HG02885 (cell line): ENCODE data around the gene FHAD1.
"Not testable (repeated sequence)": the region's sequence is repeated elsewhere in the genome, so short reads cannot be mapped to it uniquely, and the experiment has no call there.

Experiments used
- ATAC-seq: cut with Tn5 transposase; IDR thresholded peaks from one replicate; pipeline ENCODE4 v1.9.1; 2021; ENCODE audit warnings: mild to moderate bottlenecking; ENCODE audit not compliant: unreplicated experiment, poor library complexity

The FHAD1 gene

DNA sequence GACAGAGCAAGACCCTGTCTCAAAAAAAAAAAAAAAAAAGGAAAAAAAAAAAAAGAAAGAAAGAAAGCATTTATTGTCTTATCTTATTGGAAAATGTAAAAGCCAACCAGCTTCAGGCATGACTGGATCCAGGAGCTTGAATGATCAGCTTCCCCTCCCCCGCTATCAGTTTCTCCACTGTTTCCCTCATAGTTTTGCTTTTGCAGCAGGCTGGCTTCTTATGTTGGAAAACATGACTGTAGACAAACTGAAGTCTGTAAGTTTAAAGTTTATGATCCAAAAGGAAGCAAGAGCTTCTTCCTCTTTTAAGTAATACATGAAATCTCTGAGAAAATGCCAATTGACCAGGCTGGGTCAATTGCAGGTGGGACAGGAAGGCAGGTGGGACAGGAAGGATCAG lies 52.2 kb downstream of the FHAD1 start:
- no peak for ATAC-seq

DNA sequence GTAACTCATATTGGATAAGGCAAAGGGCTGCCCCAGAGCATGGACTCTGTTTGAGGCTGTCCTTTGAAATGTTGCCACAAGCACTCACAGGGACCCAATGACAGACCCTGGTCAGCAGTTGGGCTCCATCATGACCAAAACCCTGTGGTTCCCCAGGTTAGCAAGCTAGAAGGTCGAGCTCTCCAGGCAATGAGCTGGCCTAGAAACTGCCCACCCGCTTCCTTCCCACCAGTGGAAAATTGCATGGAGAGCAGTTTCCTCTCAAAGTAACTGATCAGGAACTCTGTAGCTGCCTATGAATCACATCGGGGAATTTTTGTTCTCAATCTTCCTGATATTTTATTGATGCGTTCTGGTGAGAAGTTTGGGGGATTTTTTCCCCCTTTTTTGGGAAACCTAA lies 52.8 kb downstream of the FHAD1 start:
- no peak for ATAC-seq

DNA sequence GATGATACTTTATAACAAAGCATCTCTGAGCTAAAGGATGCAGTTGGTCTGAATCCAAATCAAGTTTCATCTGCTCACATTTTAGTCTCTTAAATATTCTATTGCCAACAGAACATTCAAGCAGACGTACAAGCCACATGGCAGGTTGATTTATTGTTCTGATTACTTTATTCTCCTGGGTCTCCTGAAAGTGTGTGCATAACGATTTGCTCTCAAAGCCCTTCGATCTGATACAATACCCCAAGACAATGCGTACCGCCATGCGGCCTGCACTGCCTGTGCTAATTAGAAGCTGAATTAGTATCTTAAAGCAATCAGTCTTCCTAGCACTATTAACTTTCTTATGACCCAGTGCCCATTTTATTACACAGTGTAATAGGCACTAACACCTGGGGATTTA lies 56.9 kb downstream of the FHAD1 start:
- no peak for ATAC-seq

DNA sequence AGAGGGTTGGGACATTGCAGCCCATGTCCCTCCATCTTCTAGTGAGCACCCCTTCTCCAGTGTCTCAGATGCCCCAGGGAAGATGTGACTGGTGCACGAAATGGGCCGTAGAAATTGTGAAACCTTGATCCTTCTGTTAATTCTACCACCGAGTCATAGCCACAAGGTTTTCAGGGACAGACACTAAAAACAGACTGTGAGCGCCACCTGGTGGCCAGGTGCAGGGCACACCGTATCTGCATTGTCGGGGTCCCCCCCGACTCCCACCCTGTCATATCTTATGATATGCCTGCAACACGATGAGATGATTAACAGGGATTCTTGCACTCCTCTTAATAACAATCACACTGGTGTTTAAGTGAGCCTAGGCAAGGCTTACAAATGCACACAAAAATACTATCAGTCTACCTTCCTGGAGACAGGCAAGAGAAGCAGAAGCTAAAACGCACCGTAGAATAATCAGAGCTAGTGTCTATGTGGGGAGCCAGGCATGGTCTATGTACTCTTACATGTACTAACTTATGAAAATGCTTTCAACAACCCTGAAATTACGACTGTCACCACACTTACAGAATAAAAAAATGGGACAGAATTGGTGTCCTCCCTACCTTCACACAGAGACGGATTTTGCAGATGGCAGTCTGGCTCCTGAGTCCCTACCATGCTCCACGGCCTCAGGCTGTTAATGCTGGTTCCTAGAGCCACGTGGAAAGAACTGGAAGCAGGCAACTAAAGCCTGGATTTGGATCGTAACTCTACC lies 57.9 kb downstream of the FHAD1 start:
- no peak for ATAC-seq

DNA sequence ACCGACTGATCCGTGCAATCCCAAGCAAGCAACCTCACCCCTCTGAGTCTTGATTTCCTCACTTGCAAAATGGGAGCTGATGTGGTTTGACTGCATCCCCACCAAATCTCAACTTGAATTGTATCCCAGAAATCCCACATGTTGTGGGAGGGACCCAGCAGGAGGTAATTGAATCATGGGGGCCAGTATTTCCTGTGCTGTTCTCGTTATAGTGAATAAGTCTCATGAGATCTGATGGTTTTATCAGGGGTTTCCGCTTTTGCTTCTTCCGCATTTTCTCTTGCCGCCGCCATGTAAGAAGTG lies 58.4 kb downstream of the FHAD1 start:
- no peak for ATAC-seq

DNA sequence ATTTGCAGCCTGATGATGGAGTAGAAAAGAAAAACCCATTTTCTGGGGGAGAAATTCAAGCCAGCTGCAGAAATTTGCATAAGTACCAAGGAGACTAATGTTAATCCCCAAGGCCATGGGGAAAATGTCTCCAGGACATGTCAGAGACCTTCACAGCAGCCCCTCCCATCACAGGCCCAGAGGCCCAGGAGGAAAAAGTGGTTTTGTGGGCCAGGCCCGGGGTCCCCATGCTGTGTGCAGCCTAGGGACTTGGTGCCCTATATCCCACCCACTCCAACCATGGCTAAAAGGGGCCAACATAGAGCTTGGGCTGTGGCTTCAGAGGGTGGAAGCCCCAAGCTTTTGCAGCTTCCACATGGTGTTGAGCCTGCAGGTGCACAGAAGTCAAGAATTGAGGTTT lies 59.3 kb downstream of the FHAD1 start:
- ATAC-seq = not testable (repeated sequence)

DNA sequence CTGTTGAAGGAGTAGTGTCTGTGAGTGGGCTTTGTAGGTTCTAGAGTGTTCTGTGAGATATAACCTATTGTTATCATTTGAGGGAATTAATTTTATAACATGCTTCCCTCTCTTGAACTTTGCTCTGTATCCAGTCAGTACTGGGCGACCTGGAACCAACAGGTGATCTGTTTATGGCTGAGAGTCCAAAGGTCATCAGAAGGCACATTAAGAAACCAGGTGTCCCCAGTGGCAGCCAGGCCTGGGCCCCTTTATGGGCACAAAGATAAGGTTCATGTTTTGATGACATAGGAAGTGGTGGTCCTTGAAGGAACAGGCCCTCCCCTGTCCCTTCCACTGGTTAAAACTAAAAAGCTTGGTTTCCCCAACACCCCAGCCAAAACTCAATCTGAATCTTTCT lies 61.1 kb downstream of the FHAD1 start:
- no peak for ATAC-seq

DNA sequence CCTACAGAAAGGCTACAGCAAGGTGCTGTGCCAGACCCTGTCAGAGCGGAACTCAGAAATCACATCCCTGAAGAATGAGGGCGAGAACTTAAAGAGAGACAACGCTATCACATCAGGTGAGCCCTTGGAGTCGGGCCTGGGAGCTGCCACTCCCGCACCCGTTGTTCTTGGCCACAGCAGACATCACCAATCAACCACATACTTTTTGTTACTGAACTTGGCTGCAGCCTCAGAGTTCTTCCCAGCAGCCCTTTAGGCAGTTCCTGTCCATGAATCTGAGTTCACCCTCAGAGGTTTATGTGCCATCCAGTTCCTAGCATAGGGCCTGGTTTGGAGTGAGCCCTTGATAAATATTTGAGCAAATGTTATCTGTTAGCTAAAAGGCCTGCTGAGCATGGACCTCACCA lies 61.6 kb downstream of the FHAD1 start:
- no peak for ATAC-seq

DNA sequence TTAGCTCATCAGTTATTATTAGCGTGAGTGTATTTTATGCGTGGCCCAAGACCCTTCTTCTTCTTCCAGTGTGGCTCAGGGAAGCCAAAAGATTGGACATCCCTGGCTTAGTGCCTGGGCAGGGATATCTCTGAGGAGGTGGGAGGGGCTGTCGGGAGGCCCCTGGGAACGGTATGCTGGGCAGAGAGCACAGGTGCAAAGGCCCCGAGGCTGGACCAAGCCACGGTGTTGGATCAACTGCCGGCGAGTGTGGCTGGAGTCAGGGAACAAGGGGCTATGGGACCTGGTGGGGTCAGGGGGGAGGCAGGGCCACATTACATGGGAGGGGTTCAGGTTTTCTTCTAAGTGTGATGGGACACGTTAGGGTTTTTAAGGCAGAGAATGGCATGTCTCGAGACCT lies 62.7 kb downstream of the FHAD1 start:
- no peak for ATAC-seq

DNA sequence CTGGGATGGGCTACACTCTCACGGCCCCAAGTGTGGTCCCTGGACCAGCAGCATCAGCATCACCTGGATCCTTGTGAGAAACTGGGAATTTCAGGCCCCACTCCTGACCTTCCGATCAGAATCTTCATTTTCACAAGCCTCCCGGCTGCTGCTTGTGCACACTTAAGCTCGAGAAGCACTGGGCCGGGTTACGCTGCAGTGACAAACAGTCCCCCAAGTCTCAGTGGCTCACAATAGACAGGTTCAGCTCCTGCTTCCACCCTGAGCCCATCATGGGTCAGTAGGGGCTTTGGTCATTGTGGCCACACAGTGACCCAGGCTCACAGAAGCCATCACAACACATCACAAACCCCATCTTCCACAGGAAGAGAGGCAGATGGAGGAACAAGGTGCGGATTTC lies 63.5 kb downstream of the FHAD1 start:
- no peak for ATAC-seq

DNA sequence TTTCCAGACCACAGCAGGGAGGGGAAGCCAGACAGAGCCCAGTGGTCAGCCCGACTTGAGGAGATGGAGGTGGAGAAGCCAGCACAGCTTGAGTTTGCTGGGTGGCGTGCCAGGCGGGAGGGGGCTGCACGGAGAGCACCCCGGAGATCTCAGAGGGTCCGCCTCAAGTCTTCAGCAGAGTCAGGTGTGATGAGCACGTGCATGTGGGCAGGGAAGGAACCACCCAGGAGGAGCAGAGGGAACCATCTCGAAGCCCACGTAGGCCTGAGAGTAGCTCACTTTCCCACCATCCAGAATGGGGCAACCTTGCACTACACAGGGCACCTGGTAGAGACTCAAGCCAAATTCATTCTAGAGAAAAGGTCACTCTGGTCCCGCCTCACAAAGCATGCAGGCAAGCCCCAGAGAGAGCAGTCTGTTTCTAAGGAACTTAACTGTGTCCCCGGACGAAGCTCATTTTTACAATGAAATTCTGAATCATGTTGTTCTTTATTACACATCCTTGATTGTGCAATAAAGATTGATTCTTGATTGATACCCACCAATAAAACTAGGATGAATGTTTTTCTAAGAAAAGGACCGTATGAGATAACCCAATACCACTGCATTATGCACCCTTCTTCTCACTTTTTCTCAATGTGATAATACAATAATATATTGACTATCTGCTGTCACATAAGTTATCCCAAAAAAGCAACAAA lies 64.2 kb downstream of the FHAD1 start:
- no peak for ATAC-seq

DNA sequence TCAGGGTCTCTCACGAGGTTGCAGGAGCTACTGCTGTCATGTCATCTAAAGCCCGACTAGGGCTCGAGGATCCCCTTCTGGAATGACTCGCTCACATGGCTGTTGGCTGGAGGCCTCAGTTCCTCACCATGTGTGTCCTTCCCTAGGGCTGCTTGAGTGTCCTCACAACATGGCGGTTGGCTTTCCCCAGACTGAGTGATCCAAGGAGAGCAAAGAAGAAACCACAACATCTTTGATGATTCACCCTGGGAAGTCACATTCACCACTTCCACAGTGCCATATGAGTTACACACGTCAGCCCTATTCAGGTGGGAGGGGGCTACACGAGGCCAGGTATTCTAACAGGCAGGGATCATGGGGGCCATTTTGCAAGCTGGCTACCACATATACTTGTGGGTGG lies 64.9 kb downstream of the FHAD1 start:
- ATAC-seq = no peak

DNA sequence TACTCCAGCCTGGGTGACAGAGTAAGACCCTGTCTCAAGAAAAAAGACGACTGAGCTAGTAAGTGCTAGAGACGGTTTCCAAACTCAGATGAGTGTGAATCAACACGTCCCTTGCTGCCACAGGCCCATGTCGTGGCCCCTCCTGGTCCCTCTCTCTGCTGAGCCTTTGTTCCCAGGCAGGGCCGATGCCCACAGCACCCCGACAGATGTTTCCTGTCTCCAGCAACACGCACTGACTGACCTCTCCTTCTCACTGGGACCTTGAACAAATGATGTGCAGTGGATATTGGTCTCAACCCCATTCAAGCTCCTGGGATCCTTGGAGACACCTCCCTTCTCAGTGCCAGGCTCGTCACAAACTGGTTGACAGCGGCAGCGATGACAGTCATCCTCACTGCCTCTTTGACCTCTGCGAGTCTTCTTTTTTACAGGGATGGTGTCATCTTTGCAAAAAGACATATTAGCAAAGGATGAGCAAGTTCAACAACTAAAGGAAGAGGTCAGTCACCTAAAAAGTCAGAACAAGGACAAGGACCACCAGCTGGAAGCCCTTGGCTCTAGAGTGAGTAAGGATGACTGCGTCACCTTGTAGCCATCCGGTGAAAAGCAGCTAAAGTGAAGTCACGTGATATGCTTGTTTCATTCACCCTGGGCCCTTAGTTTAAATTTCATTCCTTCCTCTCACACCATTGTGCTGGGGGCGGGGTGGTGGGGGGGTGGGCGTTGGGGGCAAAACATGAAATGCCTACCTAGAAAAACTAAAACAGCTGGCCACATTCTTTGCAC lies 65.8 kb downstream of the FHAD1 start:
- no peak for ATAC-seq

DNA sequence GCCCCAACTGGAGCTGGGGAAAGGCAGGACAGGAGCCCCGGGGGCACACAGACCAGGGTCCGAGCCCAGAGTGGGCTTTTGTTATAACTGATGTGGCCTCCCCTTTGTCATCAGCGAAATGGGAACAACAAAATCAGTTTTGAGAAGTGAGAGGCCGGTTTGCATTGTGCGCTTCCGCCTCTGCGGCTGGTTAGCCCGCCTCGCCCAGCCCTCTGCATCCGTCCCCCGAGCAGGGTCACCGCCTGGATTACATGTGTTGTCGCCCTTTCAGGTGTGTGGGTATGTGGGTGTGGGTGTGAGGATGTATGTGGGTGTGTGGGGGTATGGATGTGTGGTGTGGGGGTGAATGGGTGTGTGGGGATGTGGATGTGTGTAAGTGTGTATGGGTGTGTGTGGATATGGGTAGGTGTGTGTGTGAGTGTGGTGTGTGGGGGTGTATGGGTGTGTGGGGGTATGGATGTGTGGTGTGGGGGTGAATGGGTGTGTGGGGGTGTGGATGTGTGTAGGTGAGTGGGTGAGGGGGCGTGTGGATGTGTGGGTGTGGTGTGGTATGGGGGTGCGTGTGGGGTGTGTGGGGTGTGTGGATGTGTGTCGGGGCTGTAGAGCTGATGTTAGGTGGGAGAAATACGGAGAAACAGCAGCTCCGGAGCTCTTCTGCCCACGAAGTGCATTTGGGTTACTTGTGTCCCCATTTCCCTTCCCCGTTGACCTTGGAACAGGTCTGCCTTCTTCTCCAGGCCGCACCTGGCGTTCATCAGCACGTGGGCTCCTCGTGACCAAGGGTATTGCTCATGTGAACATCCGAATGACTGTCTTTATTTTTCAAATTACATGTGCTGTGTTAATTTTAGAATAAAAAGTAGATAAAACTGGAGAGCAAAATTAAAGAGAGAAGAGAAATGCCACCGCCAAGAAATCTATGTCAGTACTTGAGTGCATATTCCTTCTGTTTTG lies 67.6 kb downstream of the FHAD1 start:
- ATAC-seq = no peak

DNA sequence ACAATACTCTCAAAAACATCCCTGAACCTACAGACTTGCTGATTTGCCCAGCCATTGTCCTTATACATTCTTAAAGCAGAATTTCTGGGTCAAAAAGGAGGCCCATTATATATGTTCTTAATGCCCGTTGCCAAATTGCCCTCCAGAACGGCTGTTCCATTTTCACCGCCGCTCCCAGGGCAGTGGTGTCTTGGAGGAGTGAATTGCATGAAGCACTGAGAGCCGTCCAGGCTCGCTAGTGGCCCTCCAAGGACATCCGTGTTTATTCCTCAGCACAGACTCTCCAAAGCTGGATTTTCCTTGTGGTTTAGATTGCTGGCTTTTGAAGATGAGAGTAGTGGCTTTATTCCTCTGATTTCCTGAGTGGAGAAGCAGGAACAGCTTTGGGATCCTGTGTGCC lies 68.8 kb downstream of the FHAD1 start:
- ATAC-seq = no peak

DNA sequence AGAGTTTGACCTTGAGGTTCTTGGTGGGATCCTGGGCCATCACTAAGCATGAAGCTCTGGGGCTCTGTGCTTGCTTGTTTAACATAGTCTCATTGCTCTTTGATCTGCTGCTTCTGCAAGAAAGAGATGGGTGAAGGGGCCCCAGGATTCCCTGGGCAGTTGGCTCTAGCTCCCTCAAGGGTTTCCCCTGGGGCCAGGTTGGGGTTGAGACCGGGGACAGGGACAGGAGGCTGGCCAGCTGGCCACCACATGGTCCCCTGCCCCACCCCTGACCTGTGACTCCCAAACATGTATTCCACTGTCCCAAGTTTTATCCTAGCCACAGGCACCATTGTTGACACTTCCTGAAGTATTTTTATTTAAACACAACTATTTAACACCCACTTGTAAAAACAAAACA lies 69.5 kb downstream of the FHAD1 start:
- no peak for ATAC-seq

DNA sequence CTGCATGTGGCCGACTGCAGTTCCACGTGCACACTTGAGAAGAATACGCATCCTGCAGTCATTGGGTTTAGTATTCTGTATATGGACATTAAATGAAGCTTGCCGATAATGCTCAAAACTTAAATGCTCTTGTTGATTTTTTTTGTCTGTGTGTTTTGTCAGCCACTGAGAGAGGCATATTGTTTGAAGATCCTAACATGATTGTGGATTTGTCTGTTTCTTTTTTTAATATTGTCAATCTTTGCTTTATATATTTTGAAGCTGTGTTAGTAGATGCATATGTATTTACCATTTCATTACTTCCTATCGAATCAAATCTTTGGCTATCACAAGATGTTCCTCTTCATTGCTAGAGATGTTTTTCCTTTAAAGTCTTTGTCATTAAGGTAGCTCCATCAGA lies 73.2 kb downstream of the FHAD1 start:
- ATAC-seq = no peak

DNA sequence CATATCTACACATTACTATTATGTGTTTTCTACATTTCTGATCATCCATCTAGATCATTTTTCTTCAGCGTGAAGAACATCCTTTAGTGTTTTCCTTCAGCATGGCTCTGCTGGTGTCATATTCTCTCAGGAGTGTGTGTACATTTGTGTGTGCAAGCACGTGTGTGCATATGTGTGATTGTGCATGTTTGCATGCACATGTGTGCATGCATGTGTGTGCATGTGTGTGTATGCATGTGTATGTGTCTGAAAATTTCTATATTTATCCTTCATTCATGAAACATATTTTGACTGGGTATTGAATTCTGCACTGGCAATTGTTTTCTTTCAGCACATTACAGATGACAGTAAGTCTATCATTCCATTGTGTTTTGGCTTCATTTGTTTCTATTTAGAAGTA lies 74.6 kb downstream of the FHAD1 start:
- no peak for ATAC-seq

DNA sequence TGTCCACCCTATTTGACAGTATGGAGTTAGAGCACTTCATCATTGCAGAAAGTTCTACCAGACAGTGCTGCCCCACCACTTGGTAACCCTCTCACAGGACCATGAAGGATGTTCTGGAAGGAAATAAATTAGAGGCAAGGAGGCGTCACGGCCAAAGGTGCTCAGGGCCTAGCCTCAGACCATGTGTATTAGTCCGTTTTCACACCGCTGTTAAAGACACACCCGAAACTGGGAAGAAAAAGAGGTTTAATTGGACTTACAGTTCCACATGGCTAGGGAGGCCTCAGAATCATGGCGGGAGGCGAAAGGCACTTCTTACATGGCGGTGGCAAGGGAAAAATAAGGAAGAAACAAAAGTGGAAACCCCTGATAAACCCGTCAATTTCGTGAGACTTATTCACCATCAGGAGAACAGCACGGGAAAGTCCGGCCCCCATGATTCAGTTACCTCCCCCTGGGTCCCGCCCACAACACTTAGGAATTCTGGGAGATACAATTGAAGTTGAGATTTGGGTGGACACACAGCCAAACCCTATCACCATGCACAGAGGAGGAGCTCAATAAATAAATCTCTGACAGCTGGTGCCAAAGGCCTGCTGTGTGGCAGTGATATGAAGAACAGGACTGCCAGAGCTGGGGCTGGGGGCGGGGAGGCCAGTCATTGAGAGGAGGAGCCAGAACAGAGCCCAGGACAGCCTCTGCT lies 75.8 kb downstream of the FHAD1 start:
- no peak for ATAC-seq
